ENCODE data around the gene TEX2.

TEX2 gene

GRCh38 chr17:64102627-64103390 is 160.3 kb downstream of the TEX2 start:
- DNase-seq (ENCODE audit: low read depth, low spot score): no peak
- in situ Hi-C loops (cut with HindIII; ENCODE audit: low sequenced_read_pairs): no loop called here
- H3K4me3 ChIP-seq (ENCODE audit: low read depth, low read length): no peak overlapping the region
- TF ChIP-seq CTCF (IDR thresholded peaks at IDR 0.05; ENCODE audit: low read depth, low read length): no peak

- TF ChIP-seq CTCF (IDR thresholded peaks at IDR 0.05; ENCODE audit: low read depth, low read length): no peak
- H3K4me3 ChIP-seq (ENCODE audit: low read depth, low read length): no peak overlapping the region
- in situ Hi-C loops (cut with HindIII; ENCODE audit: low sequenced_read_pairs): no loop called here
- no peak for DNase-seq (ENCODE audit: low read depth, low spot score)
Observed at GRCh38 chr17:64099543-64099942, 163.5 kb downstream of the TEX2 start.

Measured in astrocyte of the spinal cord (primary cell).